Stimulated activated CD8-positive, alpha-beta memory T cell treated with anti-CD3 and anti-CD28 coated beads, Interleukin-7, amount 100 ng/mL, for 4 hours (primary cell): ENCODE data around the gene DLGAP1.

ENCODE experiments used
- DNase-seq, 2 donors: peaks; one replicate each; pipeline ENCODE4 v3.0.0-alpha.2; 2020; ENCODE audit warnings: low read depth in 2 of 2

DLGAP1 gene

GRCh38 chr18:3947383-3947782, 507.7 kb downstream of the DLGAP1 start:
- DNase-seq, result no peak

DNA sequence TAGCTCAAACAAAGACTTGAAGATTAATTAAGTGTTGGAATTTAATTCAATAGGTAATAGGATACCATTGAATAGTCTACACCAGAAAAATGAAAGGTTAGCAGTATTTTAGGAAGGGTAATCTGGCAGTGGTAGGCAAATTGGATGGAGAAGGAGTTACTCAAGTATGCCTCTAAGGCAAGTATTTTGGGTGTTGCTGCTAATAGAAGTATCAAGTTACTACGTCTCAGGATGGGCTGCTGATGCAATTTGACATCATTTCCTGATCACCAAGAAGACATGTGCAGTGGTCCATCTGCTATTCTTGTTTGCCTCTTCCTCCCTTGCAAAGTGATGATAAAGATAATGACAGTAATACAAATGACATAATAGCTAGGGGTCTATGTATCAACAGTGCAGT, 519.8 kb downstream of the DLGAP1 start:
- DNase-seq, result no peak

GRCh38 chr18:3932276-3932675, 522.8 kb downstream of the DLGAP1 start:
- DNase-seq, result no peak

- DNase-seq, result no peak
Observed at GRCh38 chr18:3931542-3932112, 523.5 kb downstream of the DLGAP1 start.

GRCh38 chr18:3931013-3931315, 524.1 kb downstream of the DLGAP1 start:
- no peak for DNase-seq

DNA sequence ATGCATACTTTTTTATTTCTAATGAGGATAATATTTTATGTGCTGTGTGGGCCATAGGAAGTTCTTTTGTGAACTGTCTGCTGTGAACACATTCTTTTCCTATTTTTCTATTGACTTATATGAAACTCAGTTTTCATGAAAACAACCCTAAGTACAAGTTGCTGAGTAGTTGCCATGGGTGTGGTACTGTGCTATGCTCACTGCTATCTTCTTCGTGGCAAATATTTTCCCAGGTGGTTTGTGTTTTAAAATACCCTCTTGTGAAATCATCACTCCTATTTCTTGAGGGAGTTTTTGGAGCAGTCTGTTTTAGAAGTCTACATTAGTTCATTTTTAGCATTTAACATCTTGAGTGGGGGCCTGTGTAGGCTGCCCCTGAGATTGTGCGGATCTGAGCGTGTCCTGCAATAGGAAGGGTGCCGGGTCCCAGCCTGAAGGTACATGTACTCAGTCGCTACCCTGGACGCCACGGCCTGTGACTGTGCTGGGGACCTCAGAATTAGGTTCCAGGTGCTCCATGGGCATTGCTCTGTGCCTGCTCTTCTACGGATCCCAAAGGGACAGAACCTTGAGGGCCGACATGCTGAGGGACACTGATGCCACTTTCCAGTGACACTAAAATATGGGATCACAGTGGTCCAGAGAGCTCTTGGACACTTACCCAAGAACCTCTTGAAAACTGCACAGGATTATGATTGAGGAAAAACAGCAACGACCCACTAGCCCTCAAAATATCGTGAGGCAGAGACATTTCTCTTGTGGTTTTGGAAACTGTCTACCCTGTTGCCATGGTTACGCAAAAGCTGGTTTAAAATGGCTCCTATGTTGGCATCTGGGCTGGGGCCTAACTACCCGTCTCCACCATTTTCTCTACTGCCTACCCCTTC, 524.7 kb downstream of the DLGAP1 start:
- no peak for DNase-seq

GRCh38 chr18:3924455-3924854, 530.7 kb downstream of the DLGAP1 start:
- DNase-seq, result no peak

DNA sequence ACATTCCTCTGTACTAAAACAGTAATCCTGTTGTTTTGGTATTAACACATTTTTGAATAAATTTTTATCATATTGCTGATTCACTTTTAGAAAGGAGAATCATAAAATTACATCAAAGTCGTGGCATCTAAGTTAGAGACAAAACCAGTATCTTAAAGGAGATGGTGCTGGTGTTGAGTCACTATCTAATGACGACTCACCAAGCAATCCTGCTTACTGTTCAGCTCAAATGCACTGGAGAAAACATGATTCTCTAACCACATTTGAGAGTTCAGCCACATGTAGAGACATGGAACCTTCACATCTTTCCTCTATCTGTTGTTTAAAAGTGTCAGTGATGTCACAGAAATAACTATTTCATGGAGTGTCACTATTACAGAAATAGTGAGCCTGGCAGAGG, 531.4 kb downstream of the DLGAP1 start:
- no peak for DNase-seq

DNA sequence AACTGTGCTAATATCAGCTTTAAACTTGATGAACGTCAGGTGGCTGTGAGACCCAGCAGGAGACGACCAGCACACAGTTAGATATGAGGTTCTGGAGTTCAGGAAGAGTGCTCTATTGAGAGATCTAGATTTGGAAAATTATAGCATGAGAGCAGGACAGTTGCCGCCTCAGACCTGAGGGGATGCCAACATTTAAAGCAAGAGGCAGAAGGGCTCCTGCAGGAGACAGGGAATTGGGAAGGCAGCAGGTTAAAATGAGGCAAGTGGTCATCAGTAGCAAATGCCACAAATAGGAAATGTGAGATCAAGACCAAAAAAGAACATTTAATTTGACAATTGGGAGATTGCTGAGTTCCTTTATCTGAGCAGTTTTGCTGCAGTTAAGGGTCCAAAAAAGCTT, 533.3 kb downstream of the DLGAP1 start:
- DNase-seq, result no peak

DNA sequence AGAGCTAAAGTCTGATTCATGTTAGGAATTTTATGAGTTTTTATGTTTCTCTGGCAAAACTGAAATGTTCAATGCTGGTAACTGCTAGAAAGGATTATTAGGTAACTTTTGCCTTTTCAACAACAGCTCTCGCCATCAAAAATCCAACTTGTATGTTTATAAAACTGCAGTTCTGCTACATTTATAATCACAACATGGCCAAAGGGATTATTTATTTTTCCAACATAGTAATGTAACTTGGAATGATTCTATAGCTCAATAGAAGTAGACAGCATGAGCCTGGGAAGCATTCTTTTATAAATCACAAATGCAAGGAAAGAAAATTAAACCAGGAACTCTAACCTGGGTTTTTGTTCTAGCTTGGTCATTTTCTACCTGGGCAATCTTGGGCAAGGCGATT, 534.3 kb downstream of the DLGAP1 start:
- DNase-seq, result no peak

- no peak for DNase-seq
Observed at GRCh38 chr18:3919396-3920061, 535.6 kb downstream of the DLGAP1 start.

GRCh38 chr18:3916082-3916481, 539.0 kb downstream of the DLGAP1 start:
- DNase-seq, result no peak

DNA sequence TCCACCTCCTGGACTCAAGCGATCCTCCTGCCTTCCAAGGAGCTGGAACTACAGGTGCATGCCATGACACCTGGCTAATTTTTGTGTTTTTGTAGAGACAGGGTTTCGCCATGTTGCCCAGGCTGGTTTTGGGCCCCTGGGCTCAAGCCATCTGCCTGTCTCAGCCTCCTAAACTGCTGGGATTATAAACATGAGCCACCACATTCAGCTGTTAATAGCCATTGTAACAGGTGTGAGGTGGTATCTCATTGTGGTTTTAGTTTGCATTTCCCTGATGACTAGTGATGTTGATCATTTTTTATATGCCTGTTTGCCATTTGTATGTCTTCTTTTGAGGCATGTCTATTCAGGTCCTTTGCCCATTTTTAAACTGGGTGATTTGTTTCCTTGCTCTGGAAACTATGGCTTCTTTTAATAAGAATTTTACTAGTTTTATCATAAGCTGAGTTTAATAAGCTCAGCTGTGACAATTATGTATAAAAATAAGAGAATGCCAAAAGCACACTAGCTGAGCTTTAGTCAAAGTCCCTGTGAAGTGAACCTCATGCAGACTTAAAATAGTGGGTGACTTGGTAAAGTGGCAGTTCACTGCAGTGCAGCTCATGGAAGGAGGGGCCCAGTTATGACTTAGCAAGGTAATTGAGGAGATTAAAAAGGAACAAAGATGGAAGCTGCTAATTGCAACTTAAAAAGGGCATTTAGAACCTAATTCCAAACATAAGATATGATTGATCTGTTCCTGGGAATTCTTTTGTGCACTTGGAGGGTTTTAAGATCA, 540.1 kb downstream of the DLGAP1 start:
- DNase-seq, result no peak

GRCh38 chr18:3914109-3914508, 541.0 kb downstream of the DLGAP1 start:
- no peak for DNase-seq

DNA sequence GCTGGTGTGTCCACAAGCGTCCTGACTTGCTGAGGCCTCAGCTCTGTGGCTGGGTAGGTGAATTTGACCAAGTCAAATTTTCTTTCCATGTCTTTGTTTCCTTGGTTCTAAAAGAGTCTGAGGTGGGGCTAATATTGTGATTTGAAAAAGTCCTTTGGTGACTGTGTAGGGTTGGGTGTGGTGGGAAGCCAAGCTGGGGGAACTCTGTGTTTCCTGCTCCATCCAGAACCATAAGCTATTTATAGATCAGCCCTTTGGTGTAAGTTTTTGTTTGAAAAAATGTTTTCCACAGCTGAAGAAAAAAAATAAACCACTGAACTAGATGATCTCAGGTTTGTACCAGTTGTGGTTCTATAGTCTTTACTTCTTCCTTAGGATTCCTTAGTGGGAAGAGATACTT, 542.4 kb downstream of the DLGAP1 start:
- no peak for DNase-seq

DNA sequence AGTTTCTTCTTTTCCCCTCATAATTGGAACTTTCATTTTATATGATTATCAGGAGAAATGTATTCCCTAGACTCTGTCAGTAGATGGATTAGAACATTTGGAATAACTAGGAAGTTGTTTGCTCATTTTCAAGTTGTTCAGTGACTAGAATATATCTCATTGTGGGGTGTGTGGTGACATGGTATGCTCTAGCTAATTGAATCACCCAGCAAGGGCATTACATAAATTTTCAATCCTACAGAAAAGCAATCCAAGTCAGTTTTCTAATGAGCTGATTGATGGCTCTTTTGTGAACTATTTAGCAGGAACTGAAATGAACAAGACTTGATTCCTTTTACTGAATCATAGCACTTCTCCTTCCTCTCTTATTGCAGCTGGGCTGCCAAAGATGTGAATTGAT, 543.7 kb downstream of the DLGAP1 start:
- no peak for DNase-seq

DNA sequence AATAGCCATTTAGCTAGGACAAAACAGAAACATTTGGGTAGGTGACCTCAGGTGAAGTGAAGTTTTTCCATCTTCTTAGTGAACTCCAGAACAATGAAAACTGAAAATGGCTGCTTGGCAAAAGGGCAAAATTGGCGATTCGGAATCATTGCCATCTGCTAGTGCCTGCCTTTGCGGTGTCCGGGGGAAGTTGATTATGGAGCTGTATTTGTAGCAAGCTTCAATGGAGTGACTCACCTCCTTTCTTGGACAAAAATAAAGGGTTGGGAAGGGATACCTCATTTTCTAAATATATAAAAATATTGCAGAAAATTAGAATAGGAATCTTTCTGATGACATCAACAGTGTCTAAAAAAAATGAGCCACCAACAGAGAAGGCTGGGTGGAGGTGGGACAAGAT, 544.6 kb downstream of the DLGAP1 start:
- no peak for DNase-seq

- no peak for DNase-seq
Observed at GRCh38 chr18:3907955-3908354, 547.2 kb downstream of the DLGAP1 start.

- DNase-seq, result no peak
Observed at GRCh38 chr18:3906116-3906750, 548.9 kb downstream of the DLGAP1 start.

DNA sequence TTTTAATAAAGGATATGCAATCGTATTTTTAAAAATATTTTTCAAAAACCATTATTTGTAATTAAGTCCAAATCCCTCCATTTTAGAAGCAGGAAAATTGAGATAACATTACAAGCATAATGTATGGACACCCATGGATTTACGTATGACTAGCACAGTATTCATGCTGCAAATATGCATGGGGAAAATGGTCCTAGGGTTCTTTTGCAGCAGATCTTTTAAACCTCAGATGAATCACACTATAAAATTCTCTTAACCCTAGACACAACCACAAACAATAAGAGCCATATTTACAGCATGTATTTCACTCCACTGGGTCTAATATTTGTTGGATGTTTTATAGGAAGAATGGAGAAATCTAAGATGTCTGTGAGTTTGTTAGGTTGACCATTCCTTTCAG, 551.8 kb downstream of the DLGAP1 start:
- DNase-seq, result no peak

GRCh38 chr18:3902676-3903075, 552.4 kb downstream of the DLGAP1 start:
- DNase-seq, result no peak

GRCh38 chr18:3901811-3902210, 553.3 kb downstream of the DLGAP1 start:
- DNase-seq, result no peak
